Lung (tissue), 12 donors: ENCODE results near the gene KLHL30. TPM values are rescaled to one million over a fixed set of nuclear protein-coding genes. Genes with fewer than 3 reads are reported as not detected.

Source experiments
- ATAC-seq: fragments of 200-7000 bp; cut with Tn5 transposase; one replicate; pipeline ENCODE4 v1.9.1; 2020; ENCODE audit warnings: moderate number of reproducible peaks; ENCODE audit not compliant: insufficient read depth, low FRiP score
- DNase-seq, 3 donors: peaks; one replicate each; pipeline ENCODE4 v3.0.0-alpha.2; 2013 to 2017
- H3K27ac ChIP-seq, 2 donors: one replicate each; pipeline ENCODE4 v1.5.1; 2013; ENCODE audit warnings: mild to moderate bottlenecking in 2 of 2, moderate library complexity in 2 of 2, control low read depth in 1 of 2, inconsistent platforms in 1 of 2, low read depth in 1 of 2, low read length in 1 of 2
- H3K27me3 ChIP-seq, 3 donors: one replicate each; pipeline ENCODE4 v1.5.1; 2013; ENCODE audit warnings: low read length in 2 of 3; ENCODE audit not compliant: control insufficient read depth in 3 of 3, insufficient read depth in 3 of 3
- H3K36me3 ChIP-seq, 4 donors: one replicate each; pipeline ENCODE4 v1.5.1; 2013; ENCODE audit warnings: low read length in 4 of 4, mild to moderate bottlenecking in 1 of 4, moderate library complexity in 1 of 4; ENCODE audit not compliant: control insufficient read depth in 4 of 4, insufficient read depth in 4 of 4
- H3K4me1 ChIP-seq, 5 donors: one replicate each; pipeline ENCODE4 v1.5.1; 2013; ENCODE audit warnings: low read length in 5 of 5, mild to moderate bottlenecking in 2 of 5, moderate library complexity in 1 of 5; ENCODE audit not compliant: control insufficient read depth in 5 of 5, insufficient read depth in 5 of 5
- H3K4me3 ChIP-seq: one replicate; pipeline ENCODE4 v1.5.1; 2013; ENCODE audit warnings: mild to moderate bottlenecking, control low read depth, moderate library complexity
- H3K9ac ChIP-seq, 2 donors: one replicate each; pipeline ENCODE4 v1.5.1; 2013; ENCODE audit warnings: low read length in 2 of 2, control low read depth in 1 of 2; ENCODE audit not compliant: insufficient read depth in 1 of 2
- H3K9me3 ChIP-seq, 4 donors: one replicate each; pipeline ENCODE4 v1.5.1; 2013; ENCODE audit warnings: low read length in 3 of 4, mild to moderate bottlenecking in 1 of 4, moderate library complexity in 1 of 4; ENCODE audit not compliant: control insufficient read depth in 4 of 4, insufficient read depth in 3 of 4
- CTCF ChIP-seq: IDR thresholded peaks from 2 replicates; pipeline ENCODE4 v1.5.1; 2012; ENCODE audit warnings: mild to moderate bottlenecking; ENCODE audit errors: control extremely low read depth, extremely low read depth
- WGBS, 2 donors: extraction: QIAGEN DNeasy Blood & Tissue Kit; methylation state at CpG; one replicate each; pipeline ENCODE4 v1.1.7; 2013; 5-methylcytosine and 5-hydroxymethylcytosine counted together
- polyA plus RNA-seq, 2 donors: library from polyadenylated mRNA; stranded (reverse); fragments of 200-250 nt; gene quantifications; one replicate each; pipeline ENCODE4 v1.2.1, GENCODE V29; 2013
- total RNA-seq, 2 donors: library from RNA; depleted of rRNA in 1 of 2; stranded (reverse); fragments of >200 nt in 1 of 2; gene quantifications; one replicate each; pipeline ENCODE4 v1.2.1, GENCODE V29; 2014 to 2021
- donor health status: control.
- donor health status: control.
- donor health status: Bipolar disorder and iron deficiency.
- donor health status: healthy.
- donor health status: DM: yes; HTN: yes; CAD: no.

KLHL30 gene
- total and polyA plus RNA-seq, 4 donors = 0.18 to 2.1 (median 0.39) TPM

GRCh38 chr2:238155051-238155760 lies 16.7 kb downstream of the KLHL30 start:
- H3K9me3 ChIP-seq = no peaks in the 10 kb centered on the region
- WGBS, 2 donors = 81 to 85% methylated on average over 19 of the region's 19 CpGs
- TF ChIP-seq CTCF = no peak
- H3K9ac ChIP-seq = no peak overlapping the region
- no peak overlapping the region for H3K27ac ChIP-seq
- no peak overlapping the region for H3K4me3 ChIP-seq
- H3K36me3 ChIP-seq = no peaks in the 10 kb centered on the region
- DNase-seq (peak; percentile 50 to 77 (median 53)), ATAC-seq (no peak)
- peaks cover 0 to 12% (median 0%) of the 10 kb centered on the region in 5 donors for H3K4me1 ChIP-seq
- peaks cover 0 to 9% (median 6%) of the 10 kb centered on the region in 3 donors for H3K27me3 ChIP-seq

- Histone ChIP-seq H3K27me3 (peaks cover 0 to 9% (median 9%) of the 10 kb centered on the region in 3 donors), H3K9ac (no peak overlapping the region), H3K36me3 (no peaks in the 10 kb centered on the region), H3K4me1 (peaks cover 0 to 12% (median 0%) of the 10 kb centered on the region in 5 donors), H3K4me3 (no peak overlapping the region), H3K9me3 (no peaks in the 10 kb centered on the region), H3K27ac (no peak overlapping the region)
- ATAC-seq (no peak), DNase-seq (no peak)
- 83 to 87% methylated on average over 18 of the region's 18 CpGs for WGBS, 2 donors
- no peak for TF ChIP-seq CTCF
Observed at GRCh38 chr2:238155761-238156694, 17.6 kb downstream of the KLHL30 start.

GRCh38 chr2:238157506-238158017 lies 19.1 kb downstream of the KLHL30 start:
- Histone ChIP-seq H3K27ac (no peak overlapping the region), H3K4me1 (peaks cover 0 to 17% (median 4%) of the 10 kb centered on the region in 5 donors), H3K9me3 (no peaks in the 10 kb centered on the region), H3K9ac (no peak overlapping the region), H3K4me3 (no peak overlapping the region), H3K36me3 (no peaks in the 10 kb centered on the region), H3K27me3 (peaks cover 0 to 11% (median 9%) of the 10 kb centered on the region in 3 donors)
- WGBS, 2 donors = 74 to 79% methylated on average over 14 of the region's 14 CpGs
- DNase-seq (no peak), ATAC-seq (no peak)
- TF ChIP-seq CTCF = no peak
